ENCODE measurements around the gene KLK6.

GRCh38 chr19:51012661-51013190 lies 43.3 kb upstream of the KLK6 start:
- TF ChIP-seq, protein P1, sequence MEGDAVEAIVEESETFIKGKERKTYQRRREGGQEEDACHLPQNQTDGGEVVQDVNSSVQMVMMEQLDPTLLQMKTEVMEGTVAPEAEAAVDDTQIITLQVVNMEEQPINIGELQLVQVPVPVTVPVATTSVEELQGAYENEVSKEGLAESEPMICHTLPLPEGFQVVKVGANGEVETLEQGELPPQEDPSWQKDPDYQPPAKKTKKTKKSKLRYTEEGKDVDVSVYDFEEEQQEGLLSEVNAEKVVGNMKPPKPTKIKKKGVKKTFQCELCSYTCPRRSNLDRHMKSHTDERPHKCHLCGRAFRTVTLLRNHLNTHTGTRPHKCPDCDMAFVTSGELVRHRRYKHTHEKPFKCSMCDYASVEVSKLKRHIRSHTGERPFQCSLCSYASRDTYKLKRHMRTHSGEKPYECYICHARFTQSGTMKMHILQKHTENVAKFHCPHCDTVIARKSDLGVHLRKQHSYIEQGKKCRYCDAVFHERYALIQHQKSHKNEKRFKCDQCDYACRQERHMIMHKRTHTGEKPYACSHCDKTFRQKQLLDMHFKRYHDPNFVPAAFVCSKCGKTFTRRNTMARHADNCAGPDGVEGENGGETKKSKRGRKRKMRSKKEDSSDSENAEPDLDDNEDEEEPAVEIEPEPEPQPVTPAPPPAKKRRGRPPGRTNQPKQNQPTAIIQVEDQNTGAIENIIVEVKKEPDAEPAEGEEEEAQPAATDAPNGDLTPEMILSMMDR (IDR thresholded peaks at IDR 0.05), result no peak
- TF ChIP-seq POLR2AphosphoS5 (IDR thresholded peaks at IDR 0.05; ENCODE audit: insufficient read depth in 1 of 2, low read depth in 1 of 2), result no peak
